ENCODE results near the gene SFN.
A peak's percentile ranks its signal among the peaks of the same experiment; 100 is the strongest.
"Not testable (repeated sequence)": the region's sequence is repeated elsewhere in the genome, so short reads cannot be mapped to it uniquely, and the experiment has no call there.

SFN gene

GRCh38 chr1:26862781-26863684 is at the start of gene SFN:
SFN (plus strand) TSS chr1:26863149; CDS start chr1:26863213, 64 bp downstream.
- no peak for DNase-seq (ENCODE audit: low read depth)

- DNase-seq (ENCODE audit: low read depth) = no peak
Measured at GRCh38 chr1:26814377-26814776, 48.6 kb upstream of the SFN start.

GRCh38 chr1:26814893-26815292 is 48.1 kb upstream of the SFN start:
- no peak for DNase-seq (ENCODE audit: low read depth)

GRCh38 chr1:26820784-26821269 is 42.1 kb upstream of the SFN start:
- DNase-seq (ENCODE audit: low read depth) = no peak

- DNase-seq (ENCODE audit: low read depth) = no peak
Measured at GRCh38 chr1:26822737-26823395, 40.1 kb upstream of the SFN start.

- DNase-seq (ENCODE audit: low read depth) = no peak
Measured at GRCh38 chr1:26824731-26825130, 38.2 kb upstream of the SFN start.

GRCh38 chr1:26826261-26827105 is 36.5 kb upstream of the SFN start, which contains the start of gene ZDHHC18:
ZDHHC18 (plus strand) TSS chr1:26826688; CDS start chr1:26826805, 117 bp downstream.
- peak; percentile 66 for DNase-seq (ENCODE audit: low read depth)

- DNase-seq (ENCODE audit: low read depth) = no peak
Measured at GRCh38 chr1:26827106-26827604, 35.8 kb upstream of the SFN start.

- DNase-seq (ENCODE audit: low read depth) = no peak
Measured at GRCh38 chr1:26827663-26828062, 35.3 kb upstream of the SFN start.

GRCh38 chr1:26828411-26828991 is 34.4 kb upstream of the SFN start:
- no peak for DNase-seq (ENCODE audit: low read depth)

GRCh38 chr1:26829184-26829911 is 33.6 kb upstream of the SFN start:
- no peak for DNase-seq (ENCODE audit: low read depth)

- no peak for DNase-seq (ENCODE audit: low read depth)
Measured at GRCh38 chr1:26831059-26831458, 31.9 kb upstream of the SFN start.

GRCh38 chr1:26831546-26832248 is 31.3 kb upstream of the SFN start:
- DNase-seq (ENCODE audit: low read depth) = no peak

GRCh38 chr1:26832249-26832960 is 30.5 kb upstream of the SFN start:
- no peak for DNase-seq (ENCODE audit: low read depth)

- DNase-seq (ENCODE audit: low read depth) = no peak
Measured at GRCh38 chr1:26833432-26834405, 29.2 kb upstream of the SFN start.

GRCh38 chr1:26837665-26838064 is 25.3 kb upstream of the SFN start:
- not testable (repeated sequence) for DNase-seq (ENCODE audit: low read depth)

GRCh38 chr1:26838474-26839338 is 24.2 kb upstream of the SFN start:
- no peak for DNase-seq (ENCODE audit: low read depth)
